Mesenchymal stem cell (in vitro differentiated cells and primary cell): ENCODE measurements around the gene HPN.

Experiments used
- DNase-seq: peaks from one replicate; pipeline ENCODE4 v3.0.0-alpha.2; 2013
- H2AFZ ChIP-seq: one replicate; pipeline ENCODE4 v1.6.1; 2013; ENCODE audit warnings: low read depth, mild to moderate bottlenecking, control low read depth, inconsistent platforms, low read length, moderate library complexity
- H2AK5ac ChIP-seq: 2 replicates; pipeline ENCODE4 v1.6.1; 2013; ENCODE audit warnings: low read length, moderate library complexity, mild to moderate bottlenecking, inconsistent platforms; ENCODE audit not compliant: severe bottlenecking
- H2BK120ac ChIP-seq: one replicate; pipeline ENCODE4 v1.6.1; 2013; ENCODE audit warnings: low read depth, mild to moderate bottlenecking, inconsistent platforms, low read length, moderate library complexity
- H2BK12ac ChIP-seq, 2 experiments: one replicate each; pipeline ENCODE4 v1.6.1; 2013; ENCODE audit warnings: inconsistent platforms in 2 of 2, low read length in 2 of 2, mild to moderate bottlenecking in 2 of 2, moderate library complexity in 2 of 2, control low read depth in 1 of 2
- H2BK15ac ChIP-seq: one replicate; pipeline ENCODE4 v1.6.1; 2013; ENCODE audit warnings: mild to moderate bottlenecking, low read depth, inconsistent platforms; ENCODE audit not compliant: poor library complexity, severe bottlenecking
- H2BK5ac ChIP-seq: 2 replicates; pipeline ENCODE4 v1.6.1; 2013; ENCODE audit warnings: low read depth, mild to moderate bottlenecking, low read length, control low read depth, inconsistent platforms; ENCODE audit not compliant: poor library complexity, severe bottlenecking
- H3K14ac ChIP-seq, 2 experiments: one replicate each; pipeline ENCODE4 v1.6.1; 2013; ENCODE audit warnings: inconsistent platforms in 2 of 2, low read length in 2 of 2, control low read depth in 1 of 2, mild to moderate bottlenecking in 1 of 2, moderate library complexity in 1 of 2
- H3K18ac ChIP-seq, 2 experiments: one replicate each; pipeline ENCODE4 v1.6.1; 2013; ENCODE audit warnings: inconsistent platforms in 2 of 2, low read length in 2 of 2, control low read depth in 1 of 2, low read depth in 1 of 2, mild to moderate bottlenecking in 1 of 2
- H3K23ac ChIP-seq, 2 experiments: one replicate each; pipeline ENCODE4 v1.6.1; 2013; ENCODE audit warnings: inconsistent platforms in 2 of 2, low read length in 2 of 2, mild to moderate bottlenecking in 2 of 2, moderate library complexity in 2 of 2, control low read depth in 1 of 2
- H3K27ac ChIP-seq: 2 replicates; pipeline ENCODE4 v1.5.1; 2013; ENCODE audit warnings: mild to moderate bottlenecking, moderate library complexity, low read length, control low read depth, inconsistent platforms; ENCODE audit not compliant: poor library complexity, severe bottlenecking
- H3K27me3 ChIP-seq, 2 experiments: 2 replicates each; pipeline versions ENCODE4 v1.6.1 to v1.7.0; 2013; ENCODE audit warnings: low read length in 2 of 2, mild to moderate bottlenecking in 2 of 2, moderate library complexity in 2 of 2, control low read depth in 1 of 2, inconsistent platforms in 1 of 2; ENCODE audit not compliant: control insufficient read depth in 1 of 2, insufficient read depth in 1 of 2
- H3K36me3 ChIP-seq, 2 experiments: 2 replicates each; pipeline versions ENCODE4 v1.6.1 to v1.7.0; 2013; ENCODE audit warnings: low read length in 2 of 2, control low read depth in 1 of 2, inconsistent platforms in 1 of 2, low read depth in 1 of 2, mild to moderate bottlenecking in 1 of 2; ENCODE audit not compliant: insufficient read depth in 2 of 2, control insufficient read depth in 1 of 2
- H3K4ac ChIP-seq, 2 experiments: one replicate each; pipeline ENCODE4 v1.6.1; 2013; ENCODE audit warnings: inconsistent platforms in 2 of 2, low read length in 2 of 2, mild to moderate bottlenecking in 2 of 2, moderate library complexity in 2 of 2, control low read depth in 1 of 2, low read depth in 1 of 2
- H3K4me1 ChIP-seq: 2 replicates; pipeline ENCODE4 v1.6.1; 2013; ENCODE audit warnings: low read depth, low read length, control low read depth; ENCODE audit not compliant: control insufficient read depth, insufficient read depth
- H3K4me2 ChIP-seq: 2 replicates; pipeline ENCODE4 v1.6.1; 2013; ENCODE audit warnings: low read length, mild to moderate bottlenecking, inconsistent platforms; ENCODE audit not compliant: poor library complexity, severe bottlenecking
- H3K4me3 ChIP-seq, 2 experiments: 2 replicates each; pipeline versions ENCODE4 v1.5.1 to v1.7.0; 2013; ENCODE audit warnings: low read length in 2 of 2, mild to moderate bottlenecking in 2 of 2, control low read depth in 1 of 2, low read depth in 1 of 2; ENCODE audit not compliant: insufficient read depth in 1 of 2
- H3K79me1 ChIP-seq: replicated peaks from 2 replicates; pipeline ENCODE4 v1.6.1; 2013; ENCODE audit warnings: mild to moderate bottlenecking, control low read depth, low read length, inconsistent platforms; ENCODE audit not compliant: poor library complexity, severe bottlenecking
- H3K9ac ChIP-seq: 2 replicates; pipeline ENCODE4 v1.7.0; 2013; ENCODE audit warnings: mild to moderate bottlenecking, low read length, moderate library complexity
- H3K9me3 ChIP-seq: 2 replicates; pipeline ENCODE4 v1.7.0; 2013; ENCODE audit warnings: mild to moderate bottlenecking, low read length; ENCODE audit not compliant: control insufficient read depth
- H4K8ac ChIP-seq: one replicate; pipeline ENCODE4 v1.6.1; 2013; ENCODE audit warnings: inconsistent platforms, mild to moderate bottlenecking, low read length, moderate library complexity
- H4K91ac ChIP-seq: one replicate; pipeline ENCODE4 v1.6.1; 2013; ENCODE audit warnings: mild to moderate bottlenecking, low read length, inconsistent platforms
- WGBS: methylation state at CpG from one replicate; pipeline ENCODE4 v1.1.7; 2013; ENCODE audit warnings: mixed read lengths; 5-methylcytosine and 5-hydroxymethylcytosine counted together

Gene HPN

DNA sequence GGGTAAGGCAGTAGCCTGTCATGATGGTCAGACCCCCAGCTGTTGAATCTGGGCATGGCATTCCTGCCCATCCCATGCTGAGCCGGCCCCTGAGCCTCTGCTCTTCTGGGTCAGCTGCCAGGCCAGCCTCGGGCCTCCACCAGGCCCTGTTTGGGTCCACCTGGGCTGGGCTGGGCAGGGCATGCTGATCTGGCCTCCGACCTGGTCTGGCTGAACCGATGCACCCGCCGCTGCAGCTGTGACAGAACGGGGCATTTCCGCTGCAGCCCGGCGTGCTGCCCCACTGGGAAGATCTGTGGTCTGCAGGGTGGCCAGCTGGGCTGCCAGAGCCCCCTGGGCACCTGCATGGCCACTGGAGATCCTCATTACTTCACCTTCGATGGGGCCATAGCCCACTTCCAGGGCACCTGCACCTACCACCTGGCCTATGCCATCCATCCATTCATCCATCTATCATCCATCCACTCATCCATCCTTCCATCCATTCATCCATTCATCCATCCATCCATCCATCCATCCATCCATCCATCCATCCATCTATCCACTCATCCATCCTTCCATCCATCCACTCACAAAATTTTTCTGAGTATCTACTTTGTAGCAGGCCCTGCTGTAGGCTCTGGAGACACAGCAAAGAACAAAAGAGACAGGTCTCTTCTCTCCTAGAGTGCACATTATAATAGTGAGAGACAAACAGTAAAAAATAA, 52.6 kb downstream of the HPN start:
- 83% methylated on average over 11 of the region's 11 CpGs for WGBS

DNA sequence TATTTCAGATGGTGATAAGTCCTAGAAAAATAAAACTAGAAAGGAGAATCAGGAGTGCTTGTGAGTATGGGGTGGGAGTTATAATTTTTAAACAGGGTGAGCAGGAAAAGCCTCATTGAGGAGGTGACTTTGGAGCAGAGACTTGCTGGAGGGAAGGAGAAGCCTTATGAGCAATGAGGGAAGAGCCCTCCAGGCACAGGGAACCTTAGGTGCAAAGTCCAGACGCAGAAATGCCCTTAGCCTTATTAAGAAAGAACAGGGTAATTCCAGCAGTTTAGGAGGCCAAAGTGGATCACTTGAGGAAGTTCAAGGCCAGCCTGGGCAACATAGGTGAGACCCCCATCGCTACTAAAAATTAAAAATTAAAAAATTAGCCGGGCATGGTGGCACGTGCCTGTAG, 53.1 kb downstream of the HPN start:
- no peaks in the 10 kb centered on the region for H3K36me3 ChIP-seq
- H3K27me3 ChIP-seq: peaks cover 6 to 16% of the 10 kb centered on the region in 2 experiments
- H3K9ac ChIP-seq: no peak overlapping the region
- H4K91ac ChIP-seq: no peak overlapping the region
- no peak overlapping the region for H4K8ac ChIP-seq
- no peak overlapping the region for H3K23ac ChIP-seq
- no peak overlapping the region for H3K27ac ChIP-seq
- H3K4me3 ChIP-seq: no peak overlapping the region
- peaks cover 4% of the 10 kb centered on the region for H3K4me1 ChIP-seq
- no peak overlapping the region for H3K18ac ChIP-seq
- H2BK5ac ChIP-seq: no peak overlapping the region
- no peak for DNase-seq
- no peak overlapping the region for H2AK5ac ChIP-seq
- WGBS: 100% methylated on average over 4 of the region's 4 CpGs
- H3K4ac ChIP-seq: no peak overlapping the region
- no peak overlapping the region for H2BK12ac ChIP-seq
- no peak overlapping the region for H3K4me2 ChIP-seq
- no peak overlapping the region for H3K14ac ChIP-seq
- no peaks in the 10 kb centered on the region for H3K9me3 ChIP-seq
- H2BK15ac ChIP-seq: no peak overlapping the region
- H3K79me1 ChIP-seq: no peaks in the 10 kb centered on the region
- H2BK120ac ChIP-seq: no peak overlapping the region
- no peak overlapping the region for H2AFZ ChIP-seq

More for the DNA sequence above, 52.6 kb downstream of the HPN start:
- H2BK120ac ChIP-seq: no peak overlapping the region
- no peak overlapping the region for H3K27ac ChIP-seq
- no peaks in the 10 kb centered on the region for H3K36me3 ChIP-seq
- peaks cover 4% of the 10 kb centered on the region for H3K4me1 ChIP-seq
- no peaks in the 10 kb centered on the region for H3K79me1 ChIP-seq
- H2AFZ ChIP-seq: no peak overlapping the region
- H4K8ac ChIP-seq: no peak overlapping the region
- no peak overlapping the region for H3K4me3 ChIP-seq
- no peak overlapping the region for H3K4me2 ChIP-seq
- H4K91ac ChIP-seq: no peak overlapping the region
- DNase-seq: no peak
- peaks cover 6 to 12% of the 10 kb centered on the region in 2 experiments for H3K27me3 ChIP-seq
- H2AK5ac ChIP-seq: no peak overlapping the region
- no peak overlapping the region for H2BK12ac ChIP-seq
- no peak overlapping the region for H3K18ac ChIP-seq
- H3K9ac ChIP-seq: no peak overlapping the region
- H3K4ac ChIP-seq: no peak overlapping the region
- H2BK15ac ChIP-seq: no peak overlapping the region
- no peak overlapping the region for H2BK5ac ChIP-seq
- no peak overlapping the region for H3K23ac ChIP-seq
- H3K9me3 ChIP-seq: no peaks in the 10 kb centered on the region
- no peak overlapping the region for H3K14ac ChIP-seq

DNA sequence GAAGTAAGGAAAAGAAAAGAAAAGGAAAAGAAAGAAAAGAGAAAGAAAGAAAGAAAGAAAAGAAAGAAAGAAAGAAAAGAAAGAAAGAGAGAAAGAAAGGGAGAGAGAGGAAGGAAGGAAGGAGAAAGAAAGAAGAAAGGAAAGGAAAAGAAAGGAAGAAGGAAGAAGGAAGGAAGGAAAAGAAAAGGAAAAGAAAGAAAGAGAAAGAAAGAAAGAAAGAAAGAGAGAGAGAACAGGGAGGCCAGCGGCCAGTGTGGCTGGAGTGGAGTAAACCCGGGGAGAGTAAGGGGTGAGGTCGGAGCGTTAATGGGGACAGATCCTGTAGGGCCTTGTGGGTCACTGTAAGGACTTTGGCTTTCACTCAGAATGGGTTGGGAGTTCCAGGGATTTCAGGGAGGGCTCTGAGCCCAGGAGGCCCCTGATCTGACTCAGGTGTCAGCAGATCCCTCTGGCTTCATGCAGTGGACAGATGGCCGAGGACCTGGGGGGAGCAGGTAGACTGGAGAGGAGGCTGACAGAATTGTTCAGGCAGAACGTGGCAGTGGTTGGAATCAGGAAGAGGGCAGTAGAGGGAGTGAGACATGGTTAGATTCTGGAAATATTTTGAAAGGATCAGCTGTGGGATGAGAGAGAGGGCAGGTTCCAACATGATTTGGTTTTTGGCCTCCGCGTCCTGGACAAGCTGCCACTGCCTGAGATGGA, 54.3 kb downstream of the HPN start:
- Histone ChIP-seq H3K23ac (no peak overlapping the region), H2BK15ac (no peak overlapping the region), H3K4ac (no peak overlapping the region), H2AFZ (no peak overlapping the region), H3K27ac (no peak overlapping the region), H3K9ac (no peak overlapping the region), H2BK12ac (no peak overlapping the region), H3K18ac (no peak overlapping the region), H3K9me3 (no peaks in the 10 kb centered on the region), H4K91ac (no peak overlapping the region), H3K79me1 (no peaks in the 10 kb centered on the region), H2BK5ac (no peak overlapping the region), H3K4me3 (no peak overlapping the region), H3K4me1 (peaks cover 4% of the 10 kb centered on the region), H3K27me3 (peaks cover 8 to 9% of the 10 kb centered on the region in 2 experiments), H2BK120ac (no peak overlapping the region), H3K36me3 (no peaks in the 10 kb centered on the region), H3K4me2 (no peak overlapping the region), H2AK5ac (no peak overlapping the region), H3K14ac (no peak overlapping the region), H4K8ac (no peak overlapping the region)
- DNase-seq: no peak
- 72% methylated on average over 8 of the region's 8 CpGs for WGBS

DNA sequence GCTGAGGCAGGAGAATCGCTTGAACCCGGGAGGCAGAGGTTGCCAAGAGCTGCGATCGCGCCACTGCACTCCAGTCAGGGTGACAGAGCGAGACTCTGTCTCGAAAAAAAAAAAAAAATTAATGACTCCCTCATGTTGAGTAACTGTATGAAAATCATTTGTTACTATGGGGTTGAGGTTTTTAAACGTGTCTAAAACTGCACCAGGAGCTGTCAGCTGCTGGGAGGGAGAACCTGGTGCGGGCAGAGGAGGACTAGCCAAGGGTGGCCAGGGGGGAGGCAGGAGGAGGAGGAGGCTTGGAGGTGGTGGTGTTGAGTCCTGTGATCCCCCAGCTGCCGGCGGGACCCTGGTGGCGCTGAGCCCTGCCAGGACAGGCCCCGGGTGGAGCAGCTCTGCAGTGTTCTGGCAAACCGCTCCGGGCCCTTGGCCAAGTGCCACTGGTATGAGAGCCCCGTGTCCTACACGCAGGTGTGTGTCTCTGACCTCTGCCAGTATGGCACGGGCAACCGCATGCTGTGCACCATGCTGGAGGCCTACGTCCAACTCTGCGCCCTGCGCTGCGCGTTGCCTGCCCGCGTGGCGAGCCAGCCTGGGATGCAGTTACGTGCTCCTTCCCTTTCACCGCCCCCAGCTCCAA, 57.0 kb downstream of the HPN start:
- Histone ChIP-seq H2BK12ac (no peak overlapping the region), H3K23ac (no peak overlapping the region), H3K18ac (no peak overlapping the region), H3K79me1 (no peaks in the 10 kb centered on the region), H2AFZ (no peak overlapping the region), H3K27ac (no peak overlapping the region), H3K27me3 (peaks cover 6 to 9% of the 10 kb centered on the region in 2 experiments), H3K4me2 (no peak overlapping the region), H4K91ac (no peak overlapping the region), H2BK120ac (no peak overlapping the region), H2BK5ac (no peak overlapping the region), H2BK15ac (no peak overlapping the region), H3K36me3 (no peaks in the 10 kb centered on the region), H3K4me1 (peaks cover 3% of the 10 kb centered on the region), H3K4me3 (no peak overlapping the region), H3K4ac (no peak overlapping the region), H4K8ac (no peak overlapping the region), H3K9ac (no peak overlapping the region), H3K14ac (no peak overlapping the region), H2AK5ac (no peak overlapping the region), H3K9me3 (no peaks in the 10 kb centered on the region)
- 91% methylated on average over 29 of the region's 29 CpGs for WGBS
- no peak for DNase-seq
